ENCODE data around the gene NEK11.
"Not testable (repeated sequence)": the region's sequence is repeated elsewhere in the genome, so short reads cannot be mapped to it uniquely, and the experiment has no call there.

Gene NEK11

GRCh38 chr3:131326307-131326706 lies 299.6 kb downstream of the NEK11 start:
- Histone ChIP-seq H3K4me3 (ENCODE audit: low read depth, low read length, poor library complexity, severe bottlenecking) (no peak overlapping the region), H3F3A (ENCODE audit: insufficient read depth, low read length) (no peaks in the 10 kb centered on the region), H2AFZ (ENCODE audit: low read length) (no peak overlapping the region), H3K9ac (ENCODE audit: low read length) (no peak overlapping the region), H3K4me2 (ENCODE audit: low read length) (no peak overlapping the region), H3K4me1 (ENCODE audit: insufficient read depth, low read length, severe bottlenecking) (no peaks in the 10 kb centered on the region), H3K27me3 (ENCODE audit: insufficient read depth, low read length) (no peaks in the 10 kb centered on the region), H3K79me2 (ENCODE audit: insufficient read depth, low read length) (no peaks in the 10 kb centered on the region), H3K36me3 (ENCODE audit: insufficient read depth, low read length) (no peaks in the 10 kb centered on the region), H3K27ac (ENCODE audit: low read depth, low read length, poor library complexity, severe bottlenecking) (no peak overlapping the region), H3K9me2 (ENCODE audit: low read depth, low read length) (no peaks in the 10 kb centered on the region), H3K9me3 (ENCODE audit: low read length) (no peaks in the 10 kb centered on the region), H4K20me1 (ENCODE audit: insufficient read depth, low read length) (no peaks in the 10 kb centered on the region)
- TF ChIP-seq EZH2 (IDR thresholded peaks at IDR 0.05; ENCODE audit: borderline replicate concordance, low read length), result no peak
- TF ChIP-seq CTCF (IDR thresholded peaks at IDR 0.05; ENCODE audit: low read length), result no peak

GRCh38 chr3:131328721-131329120 lies 302.0 kb downstream of the NEK11 start:
- Histone ChIP-seq H3K27ac (ENCODE audit: low read depth, low read length, poor library complexity, severe bottlenecking) (no peak overlapping the region), H3F3A (ENCODE audit: insufficient read depth, low read length) (no peaks in the 10 kb centered on the region), H3K4me3 (ENCODE audit: low read depth, low read length, poor library complexity, severe bottlenecking) (no peak overlapping the region), H3K4me2 (ENCODE audit: low read length) (no peak overlapping the region), H3K4me1 (ENCODE audit: insufficient read depth, low read length, severe bottlenecking) (no peaks in the 10 kb centered on the region), H3K9ac (ENCODE audit: low read length) (no peak overlapping the region), H3K36me3 (ENCODE audit: insufficient read depth, low read length) (no peaks in the 10 kb centered on the region), H3K79me2 (ENCODE audit: insufficient read depth, low read length) (no peaks in the 10 kb centered on the region), H4K20me1 (ENCODE audit: insufficient read depth, low read length) (no peaks in the 10 kb centered on the region), H3K27me3 (ENCODE audit: insufficient read depth, low read length) (no peaks in the 10 kb centered on the region), H3K9me2 (ENCODE audit: low read depth, low read length) (no peaks in the 10 kb centered on the region), H3K9me3 (ENCODE audit: low read length) (no peaks in the 10 kb centered on the region), H2AFZ (ENCODE audit: low read length) (no peak overlapping the region)
- TF ChIP-seq CTCF (IDR thresholded peaks at IDR 0.05; ENCODE audit: low read length), result no peak
- TF ChIP-seq EZH2 (IDR thresholded peaks at IDR 0.05; ENCODE audit: borderline replicate concordance, low read length), result no peak

GRCh38 chr3:131329774-131330173 lies 303.1 kb downstream of the NEK11 start:
- H3K4me2 ChIP-seq (ENCODE audit: low read length), result no peak overlapping the region

GRCh38 chr3:131331456-131332085 lies 304.9 kb downstream of the NEK11 start:
- not testable (repeated sequence) for H3K27ac ChIP-seq (ENCODE audit: low read depth, low read length, poor library complexity, severe bottlenecking); H3K4me3 ChIP-seq (ENCODE audit: low read depth, low read length, poor library complexity, severe bottlenecking); H3K79me2 ChIP-seq (ENCODE audit: insufficient read depth, low read length); H3K9me2 ChIP-seq (ENCODE audit: low read depth, low read length); H3K36me3 ChIP-seq (ENCODE audit: insufficient read depth, low read length); H4K20me1 ChIP-seq (ENCODE audit: insufficient read depth, low read length); H3K27me3 ChIP-seq (ENCODE audit: insufficient read depth, low read length); H3K4me2 ChIP-seq (ENCODE audit: low read length); H3K9ac ChIP-seq (ENCODE audit: low read length); H3K4me1 ChIP-seq (ENCODE audit: insufficient read depth, low read length, severe bottlenecking); H2AFZ ChIP-seq (ENCODE audit: low read length); H3F3A ChIP-seq (ENCODE audit: insufficient read depth, low read length); H3K9me3 ChIP-seq (ENCODE audit: low read length)

More at GRCh38 chr3:131329774-131330173, 303.1 kb downstream of the NEK11 start:
- H3F3A ChIP-seq (ENCODE audit: insufficient read depth, low read length), result no peaks in the 10 kb centered on the region
- no peak overlapping the region for H3K9ac ChIP-seq (ENCODE audit: low read length)
- TF ChIP-seq CTCF (IDR thresholded peaks at IDR 0.05; ENCODE audit: low read length), result no peak
- TF ChIP-seq EZH2 (IDR thresholded peaks at IDR 0.05; ENCODE audit: borderline replicate concordance, low read length), result no peak
- H3K9me3 ChIP-seq (ENCODE audit: low read length), result no peaks in the 10 kb centered on the region
- no peaks in the 10 kb centered on the region for H3K4me1 ChIP-seq (ENCODE audit: insufficient read depth, low read length, severe bottlenecking)
- H3K4me3 ChIP-seq (ENCODE audit: low read depth, low read length, poor library complexity, severe bottlenecking), result no peak overlapping the region
- H3K27ac ChIP-seq (ENCODE audit: low read depth, low read length, poor library complexity, severe bottlenecking), result no peak overlapping the region
- H3K79me2 ChIP-seq (ENCODE audit: insufficient read depth, low read length), result no peaks in the 10 kb centered on the region
- H2AFZ ChIP-seq (ENCODE audit: low read length), result no peak overlapping the region
- no peaks in the 10 kb centered on the region for H3K27me3 ChIP-seq (ENCODE audit: insufficient read depth, low read length)
- no peaks in the 10 kb centered on the region for H4K20me1 ChIP-seq (ENCODE audit: insufficient read depth, low read length)
- no peaks in the 10 kb centered on the region for H3K36me3 ChIP-seq (ENCODE audit: insufficient read depth, low read length)
- no peaks in the 10 kb centered on the region for H3K9me2 ChIP-seq (ENCODE audit: low read depth, low read length)

All from OCI-LY1 (cell line).